ENCODE measurements around the gene BCKDK. TPM values are rescaled to one million over a fixed set of nuclear protein-coding genes. Genes with fewer than 3 reads are reported as not detected.

The BCKDK gene
- total and polyA plus RNA-seq, 2 of the 13 experiments (the other 11 are each of a cell fraction or from before 2014, with no cell fraction given), result 24.9 to 42.6 TPM

GRCh38 chr16:31141489-31142108, 33.4 kb downstream of the BCKDK start (continued):
- TF ChIP-seq CEBPZ (IDR thresholded peaks at IDR 0.05; ENCODE audit: low read length) (no peak), KLF11 (CRISPR knock-in tag; IDR thresholded peaks at IDR 0.05) (no peak), ZNF597 (CRISPR knock-in tag; IDR thresholded peaks at IDR 0.05) (0 out of 2 replicates have a peak, but pooled peaks have one; percentile 43), PRMT3 (CRISPR knock-in tag; IDR thresholded peaks at IDR 0.05; ENCODE audit: borderline replicate concordance, low read depth) (no peak), SNAI1 (CRISPR knock-in tag; IDR thresholded peaks at IDR 0.05; ENCODE audit: borderline replicate concordance) (no peak), ZNF670 (CRISPR knock-in tag; IDR thresholded peaks at IDR 0.05; ENCODE audit: borderline replicate concordance) (no peak), HES4 (CRISPR knock-in tag; IDR thresholded peaks at IDR 0.05; ENCODE audit: borderline replicate concordance) (no peak), ZNF503 (CRISPR knock-in tag; IDR thresholded peaks at IDR 0.05) (no peak), ZBTB8A (CRISPR knock-in tag; IDR thresholded peaks at IDR 0.05; ENCODE audit: borderline replicate concordance, low read depth) (no peak), ZNF430 (CRISPR knock-in tag; IDR thresholded peaks at IDR 0.05) (no peak), MIXL1 (CRISPR knock-in tag; IDR thresholded peaks at IDR 0.05) (no peak), ZNF224 (CRISPR knock-in tag; IDR thresholded peaks at IDR 0.05) (no peak), HINFP (CRISPR knock-in tag; IDR thresholded peaks at IDR 0.05; ENCODE audit: low read depth) (0 out of 2 replicates have a peak, but pooled peaks have one; percentile 28), ZNF704 (CRISPR knock-in tag; IDR thresholded peaks at IDR 0.05; ENCODE audit: borderline replicate concordance) (no peak), CCAR2 (optimal IDR thresholded peaks at IDR 0.05; ENCODE audit: low read depth, low read length) (no peak), ZNF781 (CRISPR knock-in tag; IDR thresholded peaks at IDR 0.05; ENCODE audit: borderline replicate concordance, not compliant biosample characterization) (no peak), MAX (IDR thresholded peaks at IDR 0.05) (peak; percentile 67; the same call in 1 of the 2 replicates)
